Right atrium auricular region (tissue), 2 donors: ENCODE results near the gene OR2H2. TPM values are rescaled to one million over a fixed set of nuclear protein-coding genes. Genes with fewer than 3 reads are reported as not detected.
A peak's percentile ranks its signal among the peaks of the same experiment; 100 is the strongest.

Source experiments
- DNase-seq: peaks from one replicate; pipeline ENCODE4 v3.0.0-alpha.2; 2019; ENCODE audit warnings: low spot score
- H3K27ac ChIP-seq, 2 donors: fragments of 200-600 bp; sonication (generic); 1 replicate in 1 of 2; 2 replicates in 1 of 2; pipeline ENCODE4 v1.5.1; 2016 to 2019
- H3K27me3 ChIP-seq, 2 donors: fragments of 200-600 bp; sonication (generic); one replicate each; pipeline versions ENCODE4 v1.5.1 to v1.6.0; 2017 to 2019
- H3K36me3 ChIP-seq: fragments of 200-600 bp; sonication (generic); one replicate; pipeline ENCODE4 v1.5.1; 2016
- H3K4me1 ChIP-seq, 2 donors: fragments of 200-600 bp; sonication (generic); one replicate each; pipeline versions ENCODE4 v1.5.1 to v1.6.0; 2017 to 2019
- H3K4me3 ChIP-seq, 2 donors: fragments of 200-600 bp; sonication (generic); 1 replicate in 1 of 2; 2 replicates in 1 of 2; pipeline ENCODE4 v1.5.1; 2017 to 2019; ENCODE audit warnings: mild to moderate bottlenecking in 1 of 2, moderate library complexity in 1 of 2
- H3K9me3 ChIP-seq, 2 donors: fragments of 200-600 bp; sonication (generic); one replicate each; pipeline ENCODE4 v1.5.1; 2019
- CTCF ChIP-seq, 2 donors: fragments of 200-600 bp; sonication (generic); IDR thresholded peaks; one replicate each; pipeline ENCODE4 v1.5.1; 2019; ENCODE audit warnings: antibody characterized with exemption in 2 of 2
- total RNA-seq, 2 donors: library from RNA; depleted of rRNA; stranded (reverse); fragments of >200 nt; gene quantifications; one replicate each; pipeline ENCODE4 v1.1.0, GENCODE V29; 2016

Gene OR2H2
- total RNA-seq, 2 donors from 2014 or later = not detected

GRCh38 chr6:29619578-29620160 is 34.7 kb downstream of the OR2H2 start:
- no peaks in the 10 kb centered on the region for H3K27me3 ChIP-seq
- peaks cover 29% of the 10 kb centered on the region for H3K36me3 ChIP-seq
- no peak for DNase-seq
- H3K4me1 ChIP-seq = no peaks in the 10 kb centered on the region
- no peak overlapping the region for H3K4me3 ChIP-seq
- H3K27ac ChIP-seq = no peak overlapping the region
- H3K9me3 ChIP-seq = no peaks in the 10 kb centered on the region
- no peak for TF ChIP-seq CTCF (IDR thresholded peaks at IDR 0.05)

GRCh38 chr6:29620630-29621029 is 35.7 kb downstream of the OR2H2 start:
- Histone ChIP-seq H3K27me3 (no peaks in the 10 kb centered on the region), H3K36me3 (peaks cover 28% of the 10 kb centered on the region), H3K4me1 (no peaks in the 10 kb centered on the region), H3K4me3 (no peak overlapping the region), H3K9me3 (no peaks in the 10 kb centered on the region), H3K27ac (no peak overlapping the region)
- DNase-seq = no peak
- TF ChIP-seq CTCF (IDR thresholded peaks at IDR 0.05) = no peak

- DNase-seq = no peak
- peaks cover 16% of the 10 kb centered on the region for H3K36me3 ChIP-seq
- TF ChIP-seq CTCF (IDR thresholded peaks at IDR 0.05) = no peak
- no peak overlapping the region for H3K4me3 ChIP-seq
- no peak overlapping the region for H3K27ac ChIP-seq
- peaks cover 3 to 20% of the 10 kb centered on the region in 2 donors for H3K4me1 ChIP-seq
- H3K9me3 ChIP-seq = no peaks in the 10 kb centered on the region
- H3K27me3 ChIP-seq = no peaks in the 10 kb centered on the region
These were observed 39.6 kb downstream of the OR2H2 start for GRCh38 chr6:29624520-29624961.

GRCh38 chr6:29625337-29625930 is 40.5 kb downstream of the OR2H2 start:
- peaks cover 3 to 20% of the 10 kb centered on the region in 2 donors for H3K4me1 ChIP-seq
- TF ChIP-seq CTCF (IDR thresholded peaks at IDR 0.05) = no peak
- no peak overlapping the region for H3K27ac ChIP-seq
- no peaks in the 10 kb centered on the region for H3K9me3 ChIP-seq
- DNase-seq = no peak
- no peak overlapping the region for H3K4me3 ChIP-seq
- peaks cover 16% of the 10 kb centered on the region for H3K36me3 ChIP-seq
- H3K27me3 ChIP-seq = no peaks in the 10 kb centered on the region

- no peak for TF ChIP-seq CTCF (IDR thresholded peaks at IDR 0.05)
- H3K9me3 ChIP-seq = no peaks in the 10 kb centered on the region
- H3K4me3 ChIP-seq = peak overlapping the region; percentile 58 to 66
- H3K4me1 ChIP-seq = peaks cover 3 to 32% of the 10 kb centered on the region in 2 donors
- H3K27me3 ChIP-seq = no peaks in the 10 kb centered on the region
- DNase-seq = no peak
- H3K27ac ChIP-seq = peak overlapping the region; percentile 72 to 82
- peaks cover 9% of the 10 kb centered on the region for H3K36me3 ChIP-seq
These were observed 42.2 kb downstream of the OR2H2 start for GRCh38 chr6:29626948-29627754.
